Lower lobe of right lung (tissue), 2 donors: ENCODE data around the gene CCL5. TPM values are rescaled to one million over a fixed set of nuclear protein-coding genes. Genes with fewer than 3 reads are reported as not detected.
A peak's percentile ranks its signal among the peaks of the same experiment; 100 is the strongest.

Source experiments
- ATAC-seq, 2 donors: fragments of 200-7000 bp; cut with Tn5 transposase; one replicate each; pipeline ENCODE4 v1.9.1; 2020 to 2022; ENCODE audit warnings: mild to moderate bottlenecking in 2 of 2, moderate library complexity in 2 of 2
- DNase-seq: peaks from one replicate; pipeline ENCODE4 v3.0.0-alpha.2; 2020
- H3K27ac ChIP-seq: fragments of 200-600 bp; one replicate; pipeline ENCODE4 v1.8.0; 2022
- H3K27me3 ChIP-seq: fragments of 200-600 bp; one replicate; pipeline ENCODE4 v1.8.0; 2022; ENCODE audit warnings: low read depth
- H3K36me3 ChIP-seq: fragments of 200-600 bp; one replicate; pipeline ENCODE4 v1.8.0; 2022; ENCODE audit warnings: mild to moderate bottlenecking
- H3K4me1 ChIP-seq: fragments of 200-600 bp; one replicate; pipeline ENCODE4 v1.8.0; 2022
- H3K4me3 ChIP-seq: fragments of 200-600 bp; one replicate; pipeline ENCODE4 v1.8.0; 2022; ENCODE audit warnings: mild to moderate bottlenecking
- H3K9me3 ChIP-seq: fragments of 200-600 bp; one replicate; pipeline ENCODE4 v1.8.0; 2022
- intact Hi-C: fragments of 100-400 bp; cut with DNase I; formaldehyde crosslinking; loops from one replicate; pipeline ENCODE4 v1.11.0; 2022
- long read RNA-seq: library from polyadenylated mRNA; unstranded; transcript quantifications from one replicate; pipeline ENCODE4 v2.0.0, GENCODE V29; 2021
- total RNA-seq: library from RNA; stranded (reverse); fragmentation: NEBNext Ultra II Directional; extraction: Animal tissue kit (Norgen Biotek cat#: 25700); gene quantifications from one replicate; pipeline ENCODE4 v1.2.1, GENCODE V29; 2021
- TF ChIP-seq, protein P1 (sequence below): fragments of 200-600 bp; IDR thresholded peaks from one replicate; pipeline ENCODE4 v1.8.0; 2022; ENCODE audit warnings: antibody characterized with exemption, mild to moderate bottlenecking
- donor health status: DM: no; HTN: yes; CAD: no; lungs with severe emphysema.

CCL5 gene
- total RNA-seq: 18.2 TPM
- long read RNA-seq, transcript CCL5-201 (3 exons, 1,365 nt): major isoform, 25 of 27 reads
- long read RNA-seq, partial matches to known transcripts: 1 of 27 reads
- long read RNA-seq, other reads (novel, unspliced or antisense): 1 of 27 reads

GRCh38 chr17:35879773-35880654 is at the start of gene CCL5:
CCL5 (minus strand) TSS chr17:35880360.
- H3K4me3 ChIP-seq: peak within 1 kb of the TSS; percentile 6
- H3K36me3 ChIP-seq: no peaks in the 10 kb centered on the region
- TF ChIP-seq, protein P1, sequence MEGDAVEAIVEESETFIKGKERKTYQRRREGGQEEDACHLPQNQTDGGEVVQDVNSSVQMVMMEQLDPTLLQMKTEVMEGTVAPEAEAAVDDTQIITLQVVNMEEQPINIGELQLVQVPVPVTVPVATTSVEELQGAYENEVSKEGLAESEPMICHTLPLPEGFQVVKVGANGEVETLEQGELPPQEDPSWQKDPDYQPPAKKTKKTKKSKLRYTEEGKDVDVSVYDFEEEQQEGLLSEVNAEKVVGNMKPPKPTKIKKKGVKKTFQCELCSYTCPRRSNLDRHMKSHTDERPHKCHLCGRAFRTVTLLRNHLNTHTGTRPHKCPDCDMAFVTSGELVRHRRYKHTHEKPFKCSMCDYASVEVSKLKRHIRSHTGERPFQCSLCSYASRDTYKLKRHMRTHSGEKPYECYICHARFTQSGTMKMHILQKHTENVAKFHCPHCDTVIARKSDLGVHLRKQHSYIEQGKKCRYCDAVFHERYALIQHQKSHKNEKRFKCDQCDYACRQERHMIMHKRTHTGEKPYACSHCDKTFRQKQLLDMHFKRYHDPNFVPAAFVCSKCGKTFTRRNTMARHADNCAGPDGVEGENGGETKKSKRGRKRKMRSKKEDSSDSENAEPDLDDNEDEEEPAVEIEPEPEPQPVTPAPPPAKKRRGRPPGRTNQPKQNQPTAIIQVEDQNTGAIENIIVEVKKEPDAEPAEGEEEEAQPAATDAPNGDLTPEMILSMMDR: no peak
- DNase-seq: no peak
- no peaks in the 10 kb centered on the region for H3K9me3 ChIP-seq
- H3K27me3 ChIP-seq: no peaks in the 10 kb centered on the region
- ATAC-seq: peak; percentile 75 to 76
- no peak within 1 kb of the TSS for H3K27ac ChIP-seq
- peaks cover 10% of the 10 kb centered on the region for H3K4me1 ChIP-seq
- intact Hi-C loops: no loop called here

DNA sequence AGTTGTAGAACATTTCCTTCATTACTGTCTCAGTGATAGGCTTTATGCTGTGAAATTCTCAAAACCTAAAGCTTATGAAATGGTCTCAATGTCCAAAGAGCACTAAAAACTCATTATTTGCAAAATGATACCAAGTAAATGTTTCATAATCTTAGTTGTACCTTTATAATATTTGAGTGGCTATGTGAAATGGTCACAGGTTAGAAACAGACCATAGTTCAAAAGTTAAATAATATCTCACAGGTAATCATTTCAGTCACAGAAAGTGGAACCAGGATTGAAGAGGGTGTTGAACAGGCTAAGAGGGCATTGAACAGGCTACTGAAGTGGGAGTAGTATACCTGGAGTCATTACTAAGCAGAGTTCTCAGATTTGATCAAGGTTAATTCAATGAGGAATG is 47.6 kb upstream of the CCL5 start:
- DNase-seq (no peak), ATAC-seq (no peak)
- no peak overlapping the region for H3K4me3 ChIP-seq
- TF ChIP-seq, protein P1: no peak
- peaks cover 11% of the 10 kb centered on the region for H3K27me3 ChIP-seq
- intact Hi-C loops: no loop called here
- H3K36me3 ChIP-seq: no peaks in the 10 kb centered on the region
- no peaks in the 10 kb centered on the region for H3K9me3 ChIP-seq
- peaks cover 13% of the 10 kb centered on the region for H3K4me1 ChIP-seq
- H3K27ac ChIP-seq: no peak overlapping the region

DNA sequence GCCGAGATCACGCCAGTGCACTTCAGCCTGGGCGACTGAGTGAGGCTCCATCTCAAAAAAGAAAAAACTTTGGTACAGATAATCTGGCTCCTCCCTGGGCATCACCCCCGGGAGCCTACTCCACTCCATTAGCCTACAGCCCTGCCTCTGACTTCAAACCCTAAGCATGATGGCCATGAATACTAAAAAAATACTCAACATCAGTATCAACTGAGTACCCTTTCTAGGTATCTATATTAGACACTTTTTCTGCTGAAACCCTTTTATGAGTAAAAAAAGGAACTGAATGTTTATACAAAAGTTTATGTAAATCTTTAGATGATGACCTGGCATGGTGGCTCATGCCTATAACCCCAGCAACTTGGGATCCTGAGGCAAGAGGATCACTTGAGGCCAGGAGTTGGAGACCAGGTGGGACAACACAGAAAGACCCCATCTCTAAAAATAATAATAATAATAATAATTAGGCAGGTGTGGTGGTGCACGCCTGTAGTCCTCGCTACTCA is 43.5 kb upstream of the CCL5 start:
- H3K4me1 ChIP-seq: no peaks in the 10 kb centered on the region
- TF ChIP-seq, protein P1: no peak

DNA sequence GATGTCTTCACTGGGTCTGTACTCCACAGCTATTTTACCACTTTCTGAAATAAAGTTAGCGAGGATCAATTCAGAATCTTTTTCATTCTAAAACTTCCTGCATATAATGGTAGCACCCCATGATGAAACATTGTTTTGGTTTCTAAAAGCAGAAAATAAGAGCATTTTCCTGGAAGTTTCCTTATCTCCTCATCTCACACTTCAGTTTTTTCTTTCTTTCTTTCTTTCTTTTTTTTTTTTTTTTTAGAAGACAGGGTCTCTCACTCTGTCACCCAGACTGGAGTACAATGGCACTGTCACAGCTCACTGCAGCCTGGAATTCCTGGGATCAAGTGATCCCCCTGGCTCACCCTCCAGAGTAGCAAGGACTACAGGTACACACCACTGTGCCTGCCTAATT is 40.1 kb upstream of the CCL5 start:
- no peaks in the 10 kb centered on the region for H3K27me3 ChIP-seq
- H3K4me1 ChIP-seq: no peaks in the 10 kb centered on the region
- DNase-seq (no peak), ATAC-seq (no peak)
- no peaks in the 10 kb centered on the region for H3K9me3 ChIP-seq
- H3K4me3 ChIP-seq: no peak overlapping the region
- no peaks in the 10 kb centered on the region for H3K36me3 ChIP-seq
- intact Hi-C loops: no loop called here
- TF ChIP-seq, protein P1: no peak
- H3K27ac ChIP-seq: no peak overlapping the region

More for the DNA sequence above, 43.5 kb upstream of the CCL5 start:
- Histone ChIP-seq H3K4me3 (no peak overlapping the region), H3K27me3 (peaks cover 3% of the 10 kb centered on the region), H3K27ac (no peak overlapping the region), H3K36me3 (no peaks in the 10 kb centered on the region), H3K9me3 (no peaks in the 10 kb centered on the region)
- intact Hi-C loops: no loop called here
- DNase-seq (no peak), ATAC-seq (no peak)

GRCh38 chr17:35918665-35919064 is 38.5 kb upstream of the CCL5 start:
- intact Hi-C loops: no loop called here
- H3K27ac ChIP-seq: no peak overlapping the region
- ATAC-seq: no peak
- no peaks in the 10 kb centered on the region for H3K27me3 ChIP-seq
- H3K9me3 ChIP-seq: no peaks in the 10 kb centered on the region
- DNase-seq: no peak
- no peaks in the 10 kb centered on the region for H3K36me3 ChIP-seq
- H3K4me1 ChIP-seq: no peaks in the 10 kb centered on the region
- no peak overlapping the region for H3K4me3 ChIP-seq
- TF ChIP-seq, protein P1: no peak
